ENCODE results near the gene CPZ.

DNA sequence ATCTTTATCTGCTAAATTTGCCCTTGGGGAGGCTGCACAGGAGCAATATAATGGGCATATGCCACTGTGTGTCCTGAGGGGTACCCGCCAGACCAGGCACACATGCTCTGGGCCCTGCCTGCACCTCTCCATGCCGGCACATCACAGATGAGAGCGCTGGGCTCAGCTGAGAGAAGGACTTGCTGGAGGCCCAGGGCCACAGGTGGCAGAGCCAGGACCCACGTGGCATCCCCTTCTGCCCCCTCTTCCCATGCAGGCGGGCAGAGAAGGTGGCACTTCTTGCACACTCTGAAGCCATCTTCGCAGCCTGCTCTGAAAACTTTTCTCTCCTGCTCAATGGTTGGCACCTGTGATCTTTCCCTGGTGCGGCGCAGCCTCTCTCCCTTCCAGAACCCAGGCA, 20.1 kb downstream of the CPZ start:
- TF ChIP-seq ELK1 (IDR thresholded peaks at IDR 0.05; ENCODE audit: borderline replicate concordance, low read depth, low read length) (no peak), CTCF (conservative IDR thresholded peaks at IDR 0.05; ENCODE audit: low read depth, low read length) (no peak), SMC3 (IDR thresholded peaks at IDR 0.05; ENCODE audit: low read depth, low read length) (no peak), NFE2L2 (IDR thresholded peaks at IDR 0.05; ENCODE audit: low read depth, low read length) (no peak), POLR2A (IDR thresholded peaks at IDR 0.05; ENCODE audit: low read depth, low read length) (no peak), RCOR1 (IDR thresholded peaks at IDR 0.05; ENCODE audit: insufficient replicate concordance, low read length) (no peak), CEBPB (IDR thresholded peaks at IDR 0.05; ENCODE audit: low read depth, low read length) (no peak)
- TF ChIP-seq, protein P1, sequence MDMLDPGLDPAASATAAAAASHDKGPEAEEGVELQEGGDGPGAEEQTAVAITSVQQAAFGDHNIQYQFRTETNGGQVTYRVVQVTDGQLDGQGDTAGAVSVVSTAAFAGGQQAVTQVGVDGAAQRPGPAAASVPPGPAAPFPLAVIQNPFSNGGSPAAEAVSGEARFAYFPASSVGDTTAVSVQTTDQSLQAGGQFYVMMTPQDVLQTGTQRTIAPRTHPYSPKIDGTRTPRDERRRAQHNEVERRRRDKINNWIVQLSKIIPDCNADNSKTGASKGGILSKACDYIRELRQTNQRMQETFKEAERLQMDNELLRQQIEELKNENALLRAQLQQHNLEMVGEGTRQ (IDR thresholded peaks at IDR 0.05; ENCODE audit: low read depth, low read length) = no peak
